Neural progenitor cell (in vitro differentiated cells): Measurements from ENCODE around the gene STX1A. TPM values are rescaled to one million over a fixed set of nuclear protein-coding genes. Genes with fewer than 3 reads are reported as not detected.
"Not testable (repeated sequence)": the region's sequence is repeated elsewhere in the genome, so short reads cannot be mapped to it uniquely, and the experiment has no call there.

Experiments
- DNase-seq: peaks from one replicate; pipeline ENCODE4 v3.0.0-alpha.2; 2016; ENCODE audit warnings: low spot score
- H2AFZ ChIP-seq: fragments of 200-600 bp; sonication (generic); replicated peaks from 2 replicates; pipeline ENCODE4 v1.6.1; 2016; ENCODE audit warnings: antibody characterized with exemption
- H3F3A ChIP-seq: fragments of 200-600 bp; sonication (generic); 2 replicates; pipeline ENCODE4 v1.6.1; 2016; ENCODE audit warnings: antibody characterized with exemption, low read depth
- H3K27ac ChIP-seq: fragments of 200-600 bp; sonication (generic); 2 replicates; pipeline ENCODE4 v1.5.1; 2016; ENCODE audit warnings: mild to moderate bottlenecking
- H3K27me3 ChIP-seq: fragments of 200-600 bp; sonication (generic); 2 replicates; pipeline ENCODE4 v1.6.1; 2016; ENCODE audit warnings: mild to moderate bottlenecking, moderate library complexity
- H3K36me3 ChIP-seq: fragments of 200-600 bp; sonication (generic); 2 replicates; pipeline ENCODE4 v1.5.1; 2016
- H3K4me1 ChIP-seq: fragments of 200-600 bp; sonication (generic); 2 replicates; pipeline ENCODE4 v1.6.1; 2016; ENCODE audit warnings: mixed run types
- H3K4me2 ChIP-seq: fragments of 200-600 bp; sonication (generic); 2 replicates; pipeline ENCODE4 v1.6.1; 2016
- H3K4me3 ChIP-seq: fragments of 200-600 bp; sonication (generic); 2 replicates; pipeline ENCODE4 v1.5.1; 2016
- H3K79me2 ChIP-seq: fragments of 200-600 bp; sonication (generic); 2 replicates; pipeline ENCODE4 v1.6.1; 2016; ENCODE audit warnings: low read depth
- H3K9ac ChIP-seq: fragments of 200-600 bp; sonication (generic); 2 replicates; pipeline ENCODE4 v1.6.1; 2016
- H3K9me3 ChIP-seq: fragments of 200-600 bp; sonication (generic); 2 replicates; pipeline ENCODE4 v1.5.1; 2016; ENCODE audit warnings: low read depth
- H4K20me1 ChIP-seq: fragments of 200-600 bp; sonication (generic); 2 replicates; pipeline ENCODE4 v1.6.1; 2016; ENCODE audit warnings: low read depth
- H3K27ac Mint-ChIP-seq: 3 replicates; pipeline ENCODE4 v1.8.0; 2021; ENCODE audit warnings: mixed read lengths
- H3K27me3 Mint-ChIP-seq: 2 replicates; pipeline ENCODE4 v1.8.0; 2022; ENCODE audit warnings: low read depth, mild to moderate bottlenecking, inconsistent platforms, moderate library complexity, mixed read lengths; ENCODE audit not compliant: insufficient read depth
- H3K36me3 Mint-ChIP-seq: 3 replicates; pipeline ENCODE4 v1.8.0; 2021; ENCODE audit warnings: mixed read lengths
- H3K4me1 Mint-ChIP-seq: 3 replicates; pipeline ENCODE4 v1.8.0; 2021; ENCODE audit warnings: mixed read lengths
- H3K4me3 Mint-ChIP-seq: 3 replicates; pipeline ENCODE4 v1.8.0; 2021; ENCODE audit warnings: mild to moderate bottlenecking, moderate library complexity, mixed read lengths
- H3K9me3 Mint-ChIP-seq: 3 replicates; pipeline ENCODE4 v1.8.0; 2020; ENCODE audit warnings: mixed read lengths
- EZH2 ChIP-seq: fragments of 200-600 bp; sonication (generic); IDR thresholded peaks from 2 replicates; pipeline ENCODE4 v1.6.1; 2017; ENCODE audit warnings: antibody characterized with exemption, mild to moderate bottlenecking, moderate library complexity
- EZH2phosphoT487 ChIP-seq: fragments of 200-600 bp; sonication (generic); IDR thresholded peaks from 2 replicates; pipeline ENCODE4 v1.6.1; 2017; ENCODE audit warnings: antibody characterized with exemption
- total RNA-seq: library from RNA; depleted of rRNA; stranded (reverse); fragments of >200 nt; gene quantifications from 2 replicates; pipeline ENCODE4 v1.2.3, GENCODE V29; 2015; ENCODE audit warnings: low replicate concordance
- TF ChIP-seq, protein P1 (sequence below): fragments of 200-600 bp; sonication (generic); IDR thresholded peaks from 2 replicates; pipeline ENCODE4 v1.5.1; 2017; ENCODE audit warnings: antibody characterized with exemption, mild to moderate bottlenecking

The STX1A gene
- total RNA-seq, 1 donor from 2014 or later: 21.9 TPM

GRCh38 chr7:73722785-73723184 lies 3.3 kb upstream of the STX1A start:
- peaks cover 10% of the 10 kb centered on the region for H3K79me2 ChIP-seq
- H3K27me3 ChIP-seq: peaks cover 33% of the 10 kb centered on the region
- H3K36me3 ChIP-seq: no peaks in the 10 kb centered on the region
- no peak overlapping the region for H3K27ac ChIP-seq
- no peaks in the 10 kb centered on the region for H3K9me3 ChIP-seq
- H3K4me1 ChIP-seq: no peaks in the 10 kb centered on the region
- no peak overlapping the region for H3K9ac ChIP-seq
- H3K27me3 Mint-ChIP-seq: peaks cover 20% of the 10 kb centered on the region
- H3K36me3 Mint-ChIP-seq: no peaks in the 10 kb centered on the region
- no peak overlapping the region for H3K4me3 Mint-ChIP-seq
- peaks cover 6% of the 10 kb centered on the region for H3K4me1 Mint-ChIP-seq
- no peaks in the 10 kb centered on the region for H3F3A ChIP-seq
- H4K20me1 ChIP-seq: peaks cover 13% of the 10 kb centered on the region
- DNase-seq: no peak
- no peak overlapping the region for H3K4me2 ChIP-seq
- no peak for TF ChIP-seq EZH2phosphoT487
- TF ChIP-seq, protein P1, sequence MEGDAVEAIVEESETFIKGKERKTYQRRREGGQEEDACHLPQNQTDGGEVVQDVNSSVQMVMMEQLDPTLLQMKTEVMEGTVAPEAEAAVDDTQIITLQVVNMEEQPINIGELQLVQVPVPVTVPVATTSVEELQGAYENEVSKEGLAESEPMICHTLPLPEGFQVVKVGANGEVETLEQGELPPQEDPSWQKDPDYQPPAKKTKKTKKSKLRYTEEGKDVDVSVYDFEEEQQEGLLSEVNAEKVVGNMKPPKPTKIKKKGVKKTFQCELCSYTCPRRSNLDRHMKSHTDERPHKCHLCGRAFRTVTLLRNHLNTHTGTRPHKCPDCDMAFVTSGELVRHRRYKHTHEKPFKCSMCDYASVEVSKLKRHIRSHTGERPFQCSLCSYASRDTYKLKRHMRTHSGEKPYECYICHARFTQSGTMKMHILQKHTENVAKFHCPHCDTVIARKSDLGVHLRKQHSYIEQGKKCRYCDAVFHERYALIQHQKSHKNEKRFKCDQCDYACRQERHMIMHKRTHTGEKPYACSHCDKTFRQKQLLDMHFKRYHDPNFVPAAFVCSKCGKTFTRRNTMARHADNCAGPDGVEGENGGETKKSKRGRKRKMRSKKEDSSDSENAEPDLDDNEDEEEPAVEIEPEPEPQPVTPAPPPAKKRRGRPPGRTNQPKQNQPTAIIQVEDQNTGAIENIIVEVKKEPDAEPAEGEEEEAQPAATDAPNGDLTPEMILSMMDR: no peak
- no peak for TF ChIP-seq EZH2
- no peak overlapping the region for H2AFZ ChIP-seq
- no peak overlapping the region for H3K4me3 ChIP-seq
- H3K9me3 Mint-ChIP-seq: no peaks in the 10 kb centered on the region
- no peak overlapping the region for H3K27ac Mint-ChIP-seq

- not testable (repeated sequence) for H3K4me1 Mint-ChIP-seq, H3K36me3 Mint-ChIP-seq, H3K27ac Mint-ChIP-seq, H3K79me2 ChIP-seq, DNase-seq, H3K4me2 ChIP-seq, H3K4me3 ChIP-seq, H3F3A ChIP-seq, H3K4me3 Mint-ChIP-seq, H3K9ac ChIP-seq, H3K36me3 ChIP-seq, H3K9me3 Mint-ChIP-seq, H3K4me1 ChIP-seq, H2AFZ ChIP-seq, H3K27ac ChIP-seq, H3K9me3 ChIP-seq
- H3K27me3 Mint-ChIP-seq: peaks cover 19% of the 10 kb centered on the region
- peaks cover 19% of the 10 kb centered on the region for H4K20me1 ChIP-seq
- peaks cover 33% of the 10 kb centered on the region for H3K27me3 ChIP-seq
Measured at GRCh38 chr7:73722182-73722581, 2.7 kb upstream of the STX1A start.

DNA sequence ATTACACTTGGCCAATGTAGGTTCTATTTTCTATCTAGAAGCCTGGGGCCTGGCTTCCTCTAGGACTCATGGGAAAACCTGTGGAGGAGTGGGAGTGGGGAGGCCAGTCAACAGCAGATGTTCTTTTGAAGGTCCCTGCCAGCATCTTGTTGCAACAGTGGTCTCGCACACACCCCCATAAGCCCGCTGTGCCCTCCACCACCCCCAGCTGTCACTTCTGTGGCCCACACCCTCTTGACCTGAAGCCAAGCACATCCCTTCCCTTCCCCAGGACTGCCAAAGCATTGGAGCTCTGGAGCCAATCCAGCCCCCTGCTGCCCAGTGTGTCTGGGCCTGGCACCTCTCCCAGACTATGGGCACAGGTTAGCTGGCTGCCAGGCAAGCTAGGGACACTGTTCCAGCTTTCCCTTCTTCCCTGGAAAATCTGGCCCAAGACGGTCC lies 1.9 kb upstream of the STX1A start:
- no peak overlapping the region for H3K27ac Mint-ChIP-seq
- H3K79me2 ChIP-seq: peaks cover 10% of the 10 kb centered on the region
- no peaks in the 10 kb centered on the region for H3K4me1 ChIP-seq
- TF ChIP-seq, protein P1: no peak
- TF ChIP-seq EZH2 (no peak), EZH2phosphoT487 (no peak)
- DNase-seq: no peak
- H3K27ac ChIP-seq: no peak overlapping the region
- H3K27me3 Mint-ChIP-seq: peaks cover 17% of the 10 kb centered on the region
- H3K9me3 Mint-ChIP-seq: no peaks in the 10 kb centered on the region
- peaks cover 33% of the 10 kb centered on the region for H3K27me3 ChIP-seq
- no peaks in the 10 kb centered on the region for H3K36me3 ChIP-seq
- H2AFZ ChIP-seq: no peak overlapping the region
- H3K4me3 ChIP-seq: no peak overlapping the region
- peaks cover 9% of the 10 kb centered on the region for H3K4me1 Mint-ChIP-seq
- no peak overlapping the region for H3K4me2 ChIP-seq
- no peaks in the 10 kb centered on the region for H3K36me3 Mint-ChIP-seq
- no peaks in the 10 kb centered on the region for H3F3A ChIP-seq
- peak overlapping the region; percentile 82 for H3K4me3 Mint-ChIP-seq
- H3K9ac ChIP-seq: no peak overlapping the region
- peaks cover 24% of the 10 kb centered on the region for H4K20me1 ChIP-seq
- no peaks in the 10 kb centered on the region for H3K9me3 ChIP-seq

DNA sequence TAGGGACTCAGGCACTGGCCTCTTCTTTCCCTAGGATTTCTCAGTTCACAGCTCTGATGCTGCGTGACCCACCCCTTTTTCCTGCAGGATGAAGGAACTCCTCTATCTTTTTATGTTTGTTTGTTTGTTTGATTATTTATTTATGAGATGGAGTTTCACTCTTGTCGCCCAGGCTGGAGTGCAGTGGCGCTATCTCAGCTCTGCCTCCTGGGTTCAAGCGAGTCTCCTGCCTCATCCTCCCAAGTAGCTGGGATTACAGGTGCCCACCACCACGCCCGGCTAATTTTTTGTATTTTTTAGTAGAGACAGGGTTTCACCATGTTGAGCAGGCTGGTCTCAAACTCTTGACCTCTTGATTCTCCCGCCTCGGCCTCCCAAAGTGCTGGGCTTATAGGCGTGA lies 974 bp upstream of the STX1A start:
- not testable (repeated sequence) for H3K9ac ChIP-seq, DNase-seq, H3K27ac Mint-ChIP-seq, H3K36me3 Mint-ChIP-seq, H3K36me3 ChIP-seq, H3K4me1 ChIP-seq, H3K9me3 ChIP-seq, H3K27ac ChIP-seq, H3K4me3 ChIP-seq, H3K4me2 ChIP-seq, H3K9me3 Mint-ChIP-seq, H3F3A ChIP-seq, H2AFZ ChIP-seq, H3K79me2 ChIP-seq
- peaks cover 30% of the 10 kb centered on the region for H4K20me1 ChIP-seq
- peaks cover 33% of the 10 kb centered on the region for H3K27me3 ChIP-seq
- Mint-ChIP-seq H3K4me1 (peaks cover 14% of the 10 kb centered on the region), H3K27me3 (peaks cover 17% of the 10 kb centered on the region), H3K4me3 (peak overlapping the region; percentile 82)
